Progenitor cell of endocrine pancreas (in vitro differentiated cells): ENCODE data around the gene HADHA. TPM values are rescaled to one million over a fixed set of nuclear protein-coding genes. Genes with fewer than 3 reads are reported as not detected.

Source experiments
- DNase-seq: peaks from one replicate; pipeline ENCODE4 v3.0.0; 2021; ENCODE audit warnings: low spot score; ENCODE audit not compliant: unreplicated experiment
- H3K27ac Mint-ChIP-seq: 2 replicates; pipeline ENCODE4 v1.8.0; 2021; ENCODE audit warnings: mild to moderate bottlenecking, moderate library complexity, mixed read lengths
- H3K27me3 Mint-ChIP-seq: 2 replicates; pipeline ENCODE4 v1.8.0; 2021; ENCODE audit warnings: mixed read lengths
- H3K36me3 Mint-ChIP-seq: 2 replicates; pipeline ENCODE4 v1.8.0; 2022; ENCODE audit warnings: mixed read lengths; ENCODE audit not compliant: insufficient read depth
- H3K4me1 Mint-ChIP-seq: 2 replicates; pipeline ENCODE4 v1.8.0; 2021; ENCODE audit warnings: low read depth, mixed read lengths
- H3K4me3 Mint-ChIP-seq: 2 replicates; pipeline ENCODE4 v1.8.0; 2021; ENCODE audit warnings: low read depth, mild to moderate bottlenecking, moderate library complexity, mixed read lengths
- H3K9me3 Mint-ChIP-seq: 2 replicates; pipeline ENCODE4 v1.8.0; 2021; ENCODE audit warnings: low read depth, mixed read lengths
- CTCF ChIP-seq: fragments of 200-600 bp; sonication (generic); IDR thresholded peaks from one replicate; pipeline ENCODE4 v1.5.0; 2021; ENCODE audit warnings: antibody characterized with exemption, mild to moderate bottlenecking; ENCODE audit not compliant: unreplicated experiment
- total RNA-seq: library from RNA; stranded (reverse); gene quantifications from 2 replicates; pipeline ENCODE4 v1.2.1, GENCODE V29; 2021

HADHA gene
- total RNA-seq, 1 donor from 2014 or later: 111 TPM

GRCh38 chr2:26178246-26178645 is 66.2 kb downstream of the HADHA start:
- no peak for TF ChIP-seq CTCF
- peaks cover 42% of the 10 kb centered on the region for H3K27me3 Mint-ChIP-seq
- H3K27ac Mint-ChIP-seq: no peak overlapping the region
- H3K4me1 Mint-ChIP-seq: peaks cover 5% of the 10 kb centered on the region
- H3K36me3 Mint-ChIP-seq: peaks cover 1% of the 10 kb centered on the region
- DNase-seq: no peak
- H3K9me3 Mint-ChIP-seq: no peaks in the 10 kb centered on the region
- H3K4me3 Mint-ChIP-seq: no peak overlapping the region

- H3K36me3 Mint-ChIP-seq: peaks cover 1% of the 10 kb centered on the region
- no peak for TF ChIP-seq CTCF
- peaks cover 5% of the 10 kb centered on the region for H3K4me1 Mint-ChIP-seq
- no peak overlapping the region for H3K27ac Mint-ChIP-seq
- DNase-seq: no peak
- peaks cover 39% of the 10 kb centered on the region for H3K27me3 Mint-ChIP-seq
- no peak overlapping the region for H3K4me3 Mint-ChIP-seq
- no peaks in the 10 kb centered on the region for H3K9me3 Mint-ChIP-seq
These were observed 67.3 kb downstream of the HADHA start for GRCh38 chr2:26177122-26177521.

GRCh38 chr2:26176279-26176615 is 68.2 kb downstream of the HADHA start:
- Mint-ChIP-seq H3K27me3 (peaks cover 44% of the 10 kb centered on the region), H3K4me1 (peaks cover 8% of the 10 kb centered on the region), H3K9me3 (no peaks in the 10 kb centered on the region), H3K36me3 (peaks cover 1% of the 10 kb centered on the region), H3K4me3 (no peak overlapping the region), H3K27ac (no peak overlapping the region)
- TF ChIP-seq CTCF: no peak
- no peak for DNase-seq

GRCh38 chr2:26175466-26176278 is 68.8 kb downstream of the HADHA start:
- TF ChIP-seq CTCF: no peak
- Mint-ChIP-seq H3K27me3 (peaks cover 45% of the 10 kb centered on the region), H3K27ac (no peak overlapping the region), H3K36me3 (peaks cover 1% of the 10 kb centered on the region), H3K4me1 (peaks cover 8% of the 10 kb centered on the region), H3K9me3 (no peaks in the 10 kb centered on the region), H3K4me3 (no peak overlapping the region)
- DNase-seq: no peak

GRCh38 chr2:26174691-26175465 is 69.6 kb downstream of the HADHA start:
- Mint-ChIP-seq H3K4me3 (peak overlapping the region; percentile 69), H3K36me3 (peaks cover 1% of the 10 kb centered on the region), H3K27ac (no peak overlapping the region), H3K9me3 (no peaks in the 10 kb centered on the region), H3K4me1 (peaks cover 6% of the 10 kb centered on the region), H3K27me3 (peaks cover 43% of the 10 kb centered on the region)
- DNase-seq: no peak
- no peak for TF ChIP-seq CTCF
